ENCODE results near the gene DTD1. TPM values are rescaled to one million over a fixed set of nuclear protein-coding genes. Genes with fewer than 3 reads are reported as not detected.

DTD1 gene, protein sequence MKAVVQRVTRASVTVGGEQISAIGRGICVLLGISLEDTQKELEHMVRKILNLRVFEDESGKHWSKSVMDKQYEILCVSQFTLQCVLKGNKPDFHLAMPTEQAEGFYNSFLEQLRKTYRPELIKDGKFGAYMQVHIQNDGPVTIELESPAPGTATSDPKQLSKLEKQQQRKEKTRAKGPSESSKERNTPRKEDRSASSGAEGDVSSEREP
- 68.2 and 73.4 TPM in 2 replicates for total RNA-seq
- long read RNA-seq, transcript DTD1-201 (6 exons, 1,387 nt) = major isoform, 143 of 148 reads
- long read RNA-seq, partial matches to known transcripts = 3 of 148 reads
- long read RNA-seq, other reads (novel, unspliced or antisense) = 2 of 148 reads

- peaks cover 27% of the 10 kb centered on the region for H3K4me1 Mint-ChIP-seq
- no peaks in the 10 kb centered on the region for H3K27me3 Mint-ChIP-seq (ENCODE audit: low read depth)
Observed at GRCh38 chr20:18587665-18588573, at the start of gene DTD1. Gene DTD1 (plus strand): TSS chr20:18588054. CDS start chr20:18588073, 19 bp downstream.

GRCh38 chr20:18541741-18542140 lies 46.1 kb upstream of the DTD1 start:
- no peaks in the 10 kb centered on the region for H3K9me3 Mint-ChIP-seq
- DNase-seq (ENCODE audit: low read depth, low spot score) = no peak
- H3K27ac Mint-ChIP-seq (ENCODE audit: unreplicated experiment) = no peak overlapping the region
- no peak overlapping the region for H3K4me3 Mint-ChIP-seq
- H3K4me1 Mint-ChIP-seq = no peaks in the 10 kb centered on the region
- TF ChIP-seq, protein P1, sequence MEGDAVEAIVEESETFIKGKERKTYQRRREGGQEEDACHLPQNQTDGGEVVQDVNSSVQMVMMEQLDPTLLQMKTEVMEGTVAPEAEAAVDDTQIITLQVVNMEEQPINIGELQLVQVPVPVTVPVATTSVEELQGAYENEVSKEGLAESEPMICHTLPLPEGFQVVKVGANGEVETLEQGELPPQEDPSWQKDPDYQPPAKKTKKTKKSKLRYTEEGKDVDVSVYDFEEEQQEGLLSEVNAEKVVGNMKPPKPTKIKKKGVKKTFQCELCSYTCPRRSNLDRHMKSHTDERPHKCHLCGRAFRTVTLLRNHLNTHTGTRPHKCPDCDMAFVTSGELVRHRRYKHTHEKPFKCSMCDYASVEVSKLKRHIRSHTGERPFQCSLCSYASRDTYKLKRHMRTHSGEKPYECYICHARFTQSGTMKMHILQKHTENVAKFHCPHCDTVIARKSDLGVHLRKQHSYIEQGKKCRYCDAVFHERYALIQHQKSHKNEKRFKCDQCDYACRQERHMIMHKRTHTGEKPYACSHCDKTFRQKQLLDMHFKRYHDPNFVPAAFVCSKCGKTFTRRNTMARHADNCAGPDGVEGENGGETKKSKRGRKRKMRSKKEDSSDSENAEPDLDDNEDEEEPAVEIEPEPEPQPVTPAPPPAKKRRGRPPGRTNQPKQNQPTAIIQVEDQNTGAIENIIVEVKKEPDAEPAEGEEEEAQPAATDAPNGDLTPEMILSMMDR (conservative IDR thresholded peaks at IDR 0.05) = no peak
- no peaks in the 10 kb centered on the region for H3K27me3 Mint-ChIP-seq (ENCODE audit: low read depth)
- peaks cover 20% of the 10 kb centered on the region for H3K36me3 Mint-ChIP-seq (ENCODE audit: low read depth)

More at GRCh38 chr20:18587665-18588573, at the start of gene DTD1:
- Mint-ChIP-seq H3K27ac (ENCODE audit: unreplicated experiment) (peak within 1 kb of the TSS; percentile 91), H3K9me3 (peaks cover 2% of the 10 kb centered on the region), H3K4me3 (peak within 1 kb of the TSS; percentile 93), H3K36me3 (ENCODE audit: low read depth) (peaks cover 2% of the 10 kb centered on the region)
- TF ChIP-seq, protein P1 (conservative IDR thresholded peaks at IDR 0.05) = peak; percentile 85
- DNase-seq (ENCODE audit: low read depth, low spot score) = peak; percentile 97

DNA sequence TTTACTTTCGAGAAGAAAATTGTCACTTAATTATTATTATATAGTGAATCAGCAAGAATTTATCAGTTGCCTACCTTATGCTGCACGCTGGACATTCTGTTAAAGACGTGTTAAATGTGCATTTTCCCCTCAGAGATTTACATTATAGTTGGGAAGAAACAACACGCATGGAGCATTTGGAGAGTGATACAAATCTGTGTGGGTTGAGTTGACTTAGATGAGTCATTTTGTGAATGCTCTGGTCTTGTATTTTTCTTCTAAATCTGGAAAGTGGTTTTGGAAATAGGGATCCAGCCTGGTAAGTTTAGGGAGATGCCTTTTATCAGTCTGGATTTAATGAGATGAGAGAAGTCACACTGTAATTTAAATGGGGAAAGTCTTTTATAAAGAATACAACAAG lies 44.6 kb upstream of the DTD1 start:
- Mint-ChIP-seq H3K9me3 (no peaks in the 10 kb centered on the region), H3K27ac (ENCODE audit: unreplicated experiment) (no peak overlapping the region), H3K36me3 (ENCODE audit: low read depth) (peaks cover 14% of the 10 kb centered on the region), H3K27me3 (ENCODE audit: low read depth) (no peaks in the 10 kb centered on the region), H3K4me1 (no peaks in the 10 kb centered on the region), H3K4me3 (no peak overlapping the region)
- TF ChIP-seq, protein P1 (conservative IDR thresholded peaks at IDR 0.05) = no peak
- no peak for DNase-seq (ENCODE audit: low read depth, low spot score)

GRCh38 chr20:18543932-18544331 lies 43.9 kb upstream of the DTD1 start:
- H3K4me1 Mint-ChIP-seq = no peaks in the 10 kb centered on the region
- no peak overlapping the region for H3K4me3 Mint-ChIP-seq
- H3K36me3 Mint-ChIP-seq (ENCODE audit: low read depth) = peaks cover 14% of the 10 kb centered on the region
- H3K27me3 Mint-ChIP-seq (ENCODE audit: low read depth) = no peaks in the 10 kb centered on the region
- H3K9me3 Mint-ChIP-seq = no peaks in the 10 kb centered on the region
- TF ChIP-seq, protein P1 (conservative IDR thresholded peaks at IDR 0.05) = no peak
- DNase-seq (ENCODE audit: low read depth, low spot score) = no peak
- H3K27ac Mint-ChIP-seq (ENCODE audit: unreplicated experiment) = no peak overlapping the region

DNA sequence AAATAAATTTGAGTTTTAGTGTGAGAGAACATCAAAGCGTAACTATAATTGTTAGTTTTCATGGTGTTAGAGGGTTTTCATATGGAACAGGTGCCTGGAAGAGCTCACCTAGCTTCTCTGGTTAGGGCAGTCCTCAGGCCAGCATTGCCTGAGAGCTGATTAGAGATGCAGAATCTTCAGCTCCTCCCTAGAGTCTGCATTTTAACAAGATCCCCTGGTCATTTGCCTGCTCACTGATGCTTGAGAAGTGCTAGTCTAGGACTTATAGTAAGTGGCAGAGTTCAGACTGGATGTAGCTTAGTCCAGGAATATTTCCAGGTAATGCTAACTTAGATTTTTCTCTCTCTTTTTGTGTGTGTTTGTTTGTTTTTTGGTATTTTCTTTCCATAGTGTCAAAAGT lies 42.3 kb upstream of the DTD1 start:
- Mint-ChIP-seq H3K4me3 (no peak overlapping the region), H3K4me1 (no peaks in the 10 kb centered on the region), H3K27me3 (ENCODE audit: low read depth) (no peaks in the 10 kb centered on the region), H3K36me3 (ENCODE audit: low read depth) (peaks cover 8% of the 10 kb centered on the region), H3K9me3 (no peaks in the 10 kb centered on the region), H3K27ac (ENCODE audit: unreplicated experiment) (no peak overlapping the region)
- TF ChIP-seq, protein P1 (conservative IDR thresholded peaks at IDR 0.05) = no peak
- no peak for DNase-seq (ENCODE audit: low read depth, low spot score)

Data from neural crest cell (in vitro differentiated cells).